ENCODE results near the gene PVALB.

Gene PVALB

DNA sequence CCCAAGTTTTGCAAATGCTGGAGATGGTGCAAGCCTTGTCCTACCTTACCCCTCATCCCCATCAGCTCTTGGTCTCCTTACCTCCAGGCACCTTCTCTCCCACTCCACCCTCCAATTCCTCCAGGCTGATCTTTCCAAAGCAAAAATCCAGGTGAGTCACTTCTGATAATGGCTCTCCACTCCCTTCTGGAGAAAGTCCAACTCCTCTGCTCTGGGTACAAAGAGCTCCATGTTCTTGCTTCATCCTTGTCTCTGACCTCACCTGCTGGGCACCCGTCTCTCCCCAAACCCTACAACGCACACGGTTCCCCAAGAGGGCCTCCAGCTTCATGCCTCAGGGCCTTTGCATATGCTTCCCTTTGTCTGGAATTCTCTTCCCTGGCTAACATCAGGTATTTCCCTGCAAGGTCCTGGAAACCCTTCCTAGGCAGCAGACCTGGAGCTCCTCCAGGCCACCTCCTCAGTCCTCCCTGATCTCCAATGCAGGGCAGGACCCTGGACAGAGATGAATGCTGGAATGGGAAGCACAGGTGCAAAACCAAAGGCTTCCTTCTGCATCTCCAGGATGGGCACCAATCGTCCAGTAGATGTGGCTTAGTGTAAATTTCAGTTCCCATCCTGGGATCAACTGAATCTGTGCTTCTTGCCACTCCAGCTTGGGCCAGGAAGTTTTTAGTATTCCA is 63.6 kb downstream of the PVALB start:
- TF ChIP-seq, protein P1, sequence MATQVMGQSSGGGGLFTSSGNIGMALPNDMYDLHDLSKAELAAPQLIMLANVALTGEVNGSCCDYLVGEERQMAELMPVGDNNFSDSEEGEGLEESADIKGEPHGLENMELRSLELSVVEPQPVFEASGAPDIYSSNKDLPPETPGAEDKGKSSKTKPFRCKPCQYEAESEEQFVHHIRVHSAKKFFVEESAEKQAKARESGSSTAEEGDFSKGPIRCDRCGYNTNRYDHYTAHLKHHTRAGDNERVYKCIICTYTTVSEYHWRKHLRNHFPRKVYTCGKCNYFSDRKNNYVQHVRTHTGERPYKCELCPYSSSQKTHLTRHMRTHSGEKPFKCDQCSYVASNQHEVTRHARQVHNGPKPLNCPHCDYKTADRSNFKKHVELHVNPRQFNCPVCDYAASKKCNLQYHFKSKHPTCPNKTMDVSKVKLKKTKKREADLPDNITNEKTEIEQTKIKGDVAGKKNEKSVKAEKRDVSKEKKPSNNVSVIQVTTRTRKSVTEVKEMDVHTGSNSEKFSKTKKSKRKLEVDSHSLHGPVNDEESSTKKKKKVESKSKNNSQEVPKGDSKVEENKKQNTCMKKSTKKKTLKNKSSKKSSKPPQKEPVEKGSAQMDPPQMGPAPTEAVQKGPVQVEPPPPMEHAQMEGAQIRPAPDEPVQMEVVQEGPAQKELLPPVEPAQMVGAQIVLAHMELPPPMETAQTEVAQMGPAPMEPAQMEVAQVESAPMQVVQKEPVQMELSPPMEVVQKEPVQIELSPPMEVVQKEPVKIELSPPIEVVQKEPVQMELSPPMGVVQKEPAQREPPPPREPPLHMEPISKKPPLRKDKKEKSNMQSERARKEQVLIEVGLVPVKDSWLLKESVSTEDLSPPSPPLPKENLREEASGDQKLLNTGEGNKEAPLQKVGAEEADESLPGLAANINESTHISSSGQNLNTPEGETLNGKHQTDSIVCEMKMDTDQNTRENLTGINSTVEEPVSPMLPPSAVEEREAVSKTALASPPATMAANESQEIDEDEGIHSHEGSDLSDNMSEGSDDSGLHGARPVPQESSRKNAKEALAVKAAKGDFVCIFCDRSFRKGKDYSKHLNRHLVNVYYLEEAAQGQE (IDR thresholded peaks at IDR 0.05; ENCODE audit: low read depth): peak; percentile 83
- no peak for TF ChIP-seq USF1 (IDR thresholded peaks at IDR 0.05)

All from Ishikawa (cell line).